GM19035 (cell line): Measurements from ENCODE around the gene QSOX1.

Experiments
- ATAC-seq: cut with Tn5 transposase; IDR thresholded peaks from one replicate; pipeline ENCODE4 v1.9.1; 2021; ENCODE audit not compliant: unreplicated experiment

Gene QSOX1

GRCh38 chr1:180167721-180168467 lies 13.2 kb downstream of the QSOX1 start:
- ATAC-seq: no peak

- ATAC-seq: peak; percentile 82
Observed at GRCh38 chr1:180168786-180169639, 14.3 kb downstream of the QSOX1 start.

GRCh38 chr1:180169640-180170195 lies 15.0 kb downstream of the QSOX1 start:
- ATAC-seq: no peak

- ATAC-seq: no peak
Observed at GRCh38 chr1:180170546-180171151, 16.0 kb downstream of the QSOX1 start.

- ATAC-seq: no peak
Observed at GRCh38 chr1:180171691-180172090, 17.0 kb downstream of the QSOX1 start.

- ATAC-seq: no peak
Observed at GRCh38 chr1:180173451-180173850, 18.8 kb downstream of the QSOX1 start.

GRCh38 chr1:180173952-180174351 lies 19.3 kb downstream of the QSOX1 start:
- no peak for ATAC-seq

- no peak for ATAC-seq
Observed at GRCh38 chr1:180175291-180175690, 20.6 kb downstream of the QSOX1 start.

- no peak for ATAC-seq
Observed at GRCh38 chr1:180175806-180176205, 21.1 kb downstream of the QSOX1 start.

GRCh38 chr1:180176965-180177364 lies 22.3 kb downstream of the QSOX1 start:
- no peak for ATAC-seq

GRCh38 chr1:180177931-180178330 lies 23.3 kb downstream of the QSOX1 start:
- no peak for ATAC-seq

- ATAC-seq: no peak
Observed at GRCh38 chr1:180178511-180179161, 24.0 kb downstream of the QSOX1 start.

GRCh38 chr1:180179162-180179957 lies 24.7 kb downstream of the QSOX1 start:
- ATAC-seq: no peak

GRCh38 chr1:180181048-180181447 lies 26.4 kb downstream of the QSOX1 start:
- ATAC-seq: no peak

GRCh38 chr1:180181996-180182642 lies 27.4 kb downstream of the QSOX1 start:
- no peak for ATAC-seq

- ATAC-seq: no peak
Observed at GRCh38 chr1:180182643-180183311, 28.1 kb downstream of the QSOX1 start.

- ATAC-seq: no peak
Observed at GRCh38 chr1:180183426-180183825, 28.8 kb downstream of the QSOX1 start.

- no peak for ATAC-seq
Observed at GRCh38 chr1:180184041-180184440, 29.4 kb downstream of the QSOX1 start.

- ATAC-seq: no peak
Observed at GRCh38 chr1:180185281-180185680, 30.6 kb downstream of the QSOX1 start.
